Activated CD4-positive, CD25-positive, alpha-beta regulatory T cell treated with anti-CD3 and anti-CD28 coated beads, Interleukin-2, amount 50 U/mL, for 72 hours (primary cell): ENCODE results near the gene AFMID.
"Not testable (repeated sequence)": the region's sequence is repeated elsewhere in the genome, so short reads cannot be mapped to it uniquely, and the experiment has no call there.

Experiments used
- DNase-seq: peaks from one replicate; pipeline ENCODE4 v3.0.0; 2021

Gene AFMID

GRCh38 chr17:78154903-78155811 lies 32.0 kb upstream of the AFMID start:
- DNase-seq: no peak

GRCh38 chr17:78159575-78160158 lies 27.5 kb upstream of the AFMID start:
- DNase-seq: no peak

DNA sequence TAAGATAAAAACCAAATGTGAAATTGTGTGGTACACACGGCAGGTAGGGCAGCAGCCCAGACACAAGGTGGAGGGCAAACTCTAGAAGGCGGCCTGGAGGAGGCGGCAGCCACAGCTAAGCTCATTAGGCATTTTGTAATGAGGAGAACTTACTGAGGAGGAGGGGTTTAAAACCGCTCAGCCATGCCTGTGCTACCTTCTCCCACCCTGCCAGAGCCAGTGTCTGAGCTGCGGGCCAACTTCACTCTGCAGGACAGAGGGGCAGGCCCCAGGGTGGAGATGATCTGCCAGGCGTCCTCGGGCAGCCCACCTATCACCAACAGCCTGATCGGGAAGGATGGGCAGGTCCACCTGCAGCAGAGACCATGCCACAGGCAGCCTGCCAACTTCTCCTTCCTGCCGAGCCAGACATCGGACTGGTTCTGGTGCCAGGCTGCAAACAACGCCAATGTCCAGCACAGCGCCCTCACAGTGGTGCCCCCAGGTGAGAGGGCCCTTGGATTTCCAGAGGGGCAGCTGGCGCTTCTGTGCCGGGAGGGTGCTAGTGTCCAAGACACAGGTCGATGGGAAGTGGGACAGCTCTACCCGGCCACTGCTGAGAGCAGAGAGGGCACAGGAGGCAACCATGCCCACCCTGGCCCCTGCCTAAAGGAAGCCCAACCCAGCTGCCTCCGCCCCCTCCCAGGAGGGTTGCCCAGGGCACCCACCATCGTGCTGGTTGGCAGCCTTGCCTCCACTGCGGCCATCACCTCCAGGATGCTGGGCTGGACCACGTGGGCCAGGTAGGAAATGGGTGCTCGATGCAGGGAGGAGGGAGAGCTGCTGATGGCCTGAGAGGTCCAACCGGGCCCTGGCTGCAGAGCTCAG lies 23.0 kb upstream of the AFMID start:
- no peak for DNase-seq

- no peak for DNase-seq
Measured at GRCh38 chr17:78164748-78165607, 22.2 kb upstream of the AFMID start.

- no peak for DNase-seq
Measured at GRCh38 chr17:78166416-78166815, 20.7 kb upstream of the AFMID start.

DNA sequence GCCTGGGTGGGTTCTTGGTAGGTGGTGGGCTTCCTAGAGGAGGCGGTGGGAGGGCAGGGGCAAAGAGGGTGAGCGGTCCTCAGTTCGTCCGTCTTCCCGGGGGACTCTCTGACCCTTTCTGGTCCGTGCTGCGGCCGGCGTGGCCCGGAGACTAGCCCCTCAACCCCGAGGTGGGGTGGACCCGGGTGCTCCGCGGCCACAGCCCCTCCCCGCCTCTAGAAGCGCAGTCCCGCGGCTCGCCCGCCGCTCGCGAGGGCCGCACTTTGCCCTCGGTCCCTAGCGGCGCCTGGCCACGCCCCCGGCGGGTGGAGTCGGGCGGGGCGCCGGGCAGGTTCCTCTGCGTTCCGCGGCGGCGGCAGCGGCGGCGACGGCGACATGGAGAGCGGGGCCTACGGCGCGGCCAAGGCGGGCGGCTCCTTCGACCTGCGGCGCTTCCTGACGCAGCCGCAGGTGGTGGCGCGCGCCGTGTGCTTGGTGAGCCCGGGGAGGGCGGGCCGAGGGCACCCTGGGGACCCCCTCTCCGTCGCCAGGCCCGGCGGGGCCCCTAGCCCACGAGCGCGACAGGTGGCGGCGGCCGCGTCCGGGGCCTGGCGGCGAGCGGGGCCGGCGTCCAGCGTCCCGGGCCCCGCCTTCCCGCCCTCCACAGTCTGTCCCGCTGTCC lies 18.8 kb upstream of the AFMID start, which contains the start of gene SYNGR2:
SYNGR2 (plus strand) TSS at position 340 of the 661 bp plus-strand sequence; CDS start at position 376, 36 bp downstream.
- peak; percentile 91 for DNase-seq

DNA sequence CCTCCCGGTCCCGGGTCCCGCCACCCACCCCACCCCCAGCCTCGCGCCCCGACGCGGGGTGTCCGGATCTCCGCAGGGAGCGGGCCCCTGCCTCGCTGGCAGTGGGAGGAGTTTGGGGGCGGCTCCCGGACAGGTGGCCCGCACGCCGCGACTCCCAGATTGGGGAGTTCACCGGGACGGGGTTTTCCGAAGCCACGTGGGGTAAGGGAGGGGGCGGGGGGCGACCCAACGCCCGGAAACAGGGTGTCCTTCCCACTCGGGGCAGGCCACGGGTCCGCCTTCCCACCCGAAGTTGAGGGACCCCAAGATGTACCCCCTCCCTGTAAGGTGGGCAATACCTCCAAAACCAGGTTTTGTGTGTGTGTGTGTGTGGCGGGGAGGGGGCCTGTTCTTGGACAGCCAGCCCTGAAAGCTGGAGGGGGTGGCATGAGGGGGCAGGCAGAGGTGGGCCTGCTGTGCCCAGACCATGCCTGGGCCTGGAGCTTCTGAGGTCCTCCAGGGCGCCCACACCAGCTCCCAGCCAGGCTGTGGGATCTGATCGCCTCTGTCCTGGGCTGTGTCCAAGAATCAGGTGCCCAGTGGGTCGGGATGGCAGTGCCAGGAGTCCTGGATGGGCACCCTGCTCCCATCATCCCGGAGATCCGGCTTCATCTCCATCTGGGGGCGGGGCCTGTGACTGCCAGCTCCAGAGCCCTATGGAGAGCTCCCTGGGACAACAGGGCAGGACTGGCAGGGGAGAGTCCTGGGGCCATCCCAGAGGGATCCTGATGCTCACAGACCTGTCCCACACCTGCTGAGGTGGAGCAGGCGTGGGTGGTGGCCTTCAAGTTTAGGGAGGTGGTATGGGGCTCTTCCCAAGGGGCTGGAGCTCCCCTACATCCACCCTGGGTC lies 18.0 kb upstream of the AFMID start:
- DNase-seq: peak; percentile 55

DNA sequence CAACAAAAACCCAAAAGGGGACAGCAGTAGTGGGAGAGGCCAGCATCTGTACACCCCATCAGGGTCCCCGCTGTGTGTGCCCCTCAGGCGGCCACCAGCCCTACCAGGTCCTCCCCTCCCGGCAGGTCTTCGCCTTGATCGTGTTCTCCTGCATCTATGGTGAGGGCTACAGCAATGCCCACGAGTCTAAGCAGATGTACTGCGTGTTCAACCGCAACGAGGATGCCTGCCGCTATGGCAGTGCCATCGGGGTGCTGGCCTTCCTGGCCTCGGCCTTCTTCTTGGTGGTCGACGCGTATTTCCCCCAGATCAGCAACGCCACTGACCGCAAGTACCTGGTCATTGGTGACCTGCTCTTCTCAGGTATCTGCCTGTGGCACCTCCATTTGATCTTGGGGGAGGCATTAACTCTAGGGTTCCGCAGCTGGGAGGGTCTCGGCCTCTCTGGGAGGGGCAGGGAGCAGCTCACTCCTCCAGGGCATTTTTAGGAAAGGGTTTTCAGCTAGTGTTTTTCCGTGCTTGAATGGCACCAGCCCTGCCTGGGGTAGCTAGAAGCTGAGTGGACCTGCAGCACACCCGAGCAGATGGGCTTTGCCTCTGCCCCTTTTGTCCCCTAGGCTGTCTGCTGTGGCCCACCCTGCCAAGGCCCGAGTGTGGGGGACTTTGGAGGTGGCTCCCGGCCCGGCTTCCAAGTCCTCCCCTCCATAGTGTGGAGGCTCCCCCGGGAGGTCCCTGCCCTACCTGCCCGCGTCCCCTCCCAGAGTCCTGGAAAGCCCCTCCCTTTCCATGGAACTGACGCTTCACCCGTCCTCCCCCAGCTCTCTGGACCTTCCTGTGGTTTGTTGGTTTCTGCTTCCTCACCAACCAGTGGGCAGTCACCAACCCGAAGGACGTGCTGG lies 16.2 kb upstream of the AFMID start:
- DNase-seq: no peak

GRCh38 chr17:78171591-78172248 lies 15.4 kb upstream of the AFMID start:
- not testable (repeated sequence) for DNase-seq

- DNase-seq: no peak
Measured at GRCh38 chr17:78172249-78173051, 14.7 kb upstream of the AFMID start.

DNA sequence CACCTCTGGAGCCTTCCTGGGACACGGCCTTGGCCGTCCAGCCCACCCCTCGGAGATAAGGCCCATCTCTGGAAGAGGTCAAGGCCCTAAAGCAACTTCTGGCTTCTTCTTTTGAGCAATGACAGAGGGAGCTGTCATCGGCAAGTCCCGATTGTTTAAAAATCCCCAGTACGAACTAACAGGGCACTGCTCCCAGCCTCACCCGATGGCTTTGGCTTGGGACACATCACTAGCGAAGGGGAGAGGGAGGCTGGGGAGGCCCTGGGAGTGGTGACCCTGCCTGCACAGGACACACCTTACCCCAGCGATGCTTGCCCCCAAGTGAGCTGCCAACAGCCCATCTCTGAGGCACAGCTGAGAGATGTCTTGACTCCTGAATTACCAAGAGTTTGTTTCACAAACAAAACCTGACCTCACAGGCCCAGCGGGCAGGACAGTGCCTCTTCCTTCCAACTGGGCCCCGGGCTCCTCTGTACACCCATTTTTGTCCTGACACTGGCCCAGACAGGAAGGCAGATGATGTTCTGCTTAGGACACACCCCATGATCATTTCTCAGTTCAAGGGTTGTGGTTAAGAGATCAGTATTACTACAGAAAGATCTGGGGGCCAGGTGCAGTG lies 14.0 kb upstream of the AFMID start:
- DNase-seq: no peak

DNA sequence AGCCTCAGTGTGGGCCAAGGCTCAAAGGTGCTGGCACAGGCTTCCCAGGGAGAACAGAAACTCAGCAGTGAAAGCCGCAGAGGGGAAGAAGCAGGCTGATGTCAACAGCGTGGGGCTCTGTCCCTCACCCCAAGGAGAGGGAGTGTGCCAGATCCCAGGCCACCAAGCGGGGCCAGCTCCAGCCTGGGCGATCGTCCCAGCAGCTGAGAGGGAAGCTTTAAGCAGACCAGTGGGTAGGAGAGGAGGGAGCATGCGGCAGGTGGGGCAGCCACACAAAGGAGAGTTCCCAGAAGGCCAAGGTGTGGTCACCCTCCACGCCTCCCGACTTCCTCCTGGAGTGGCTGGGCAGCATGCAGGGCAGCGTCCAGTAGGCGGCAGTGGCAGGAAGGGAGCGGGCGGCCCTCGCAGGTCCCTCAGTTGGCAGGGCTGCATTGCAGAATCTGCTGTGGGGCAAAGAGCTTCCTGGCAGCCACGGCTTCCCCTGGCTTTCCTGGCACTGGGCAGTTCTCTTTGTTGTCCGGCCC lies 12.8 kb upstream of the AFMID start:
- DNase-seq: no peak

GRCh38 chr17:78174870-78175642 lies 12.1 kb upstream of the AFMID start:
- DNase-seq: no peak

GRCh38 chr17:78175643-78175981 lies 11.6 kb upstream of the AFMID start:
- no peak for DNase-seq

DNA sequence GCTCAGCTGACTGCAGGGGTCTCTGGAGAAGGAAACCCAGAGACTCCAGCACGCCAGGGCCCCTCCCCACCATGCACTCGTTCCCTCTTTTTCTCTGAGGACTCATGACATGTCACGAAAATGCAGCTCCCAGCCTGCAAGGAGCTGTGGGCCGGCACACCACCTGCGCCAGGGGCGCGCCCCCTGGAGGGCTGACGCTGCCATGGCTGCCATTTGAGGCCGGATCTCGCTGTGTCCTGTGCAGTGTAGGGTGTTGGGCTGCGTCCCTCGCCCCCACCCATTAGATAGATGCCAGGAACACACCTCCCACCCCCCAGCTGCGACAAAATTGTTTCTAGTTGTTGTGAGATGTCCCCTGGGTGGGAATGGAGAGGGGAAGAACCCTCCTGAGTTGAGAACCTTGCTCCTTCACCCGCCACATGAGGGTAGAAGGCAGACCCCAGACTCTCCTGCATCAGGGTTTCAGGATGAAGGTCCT lies 10.6 kb upstream of the AFMID start:
- peak; percentile 82 for DNase-seq

DNA sequence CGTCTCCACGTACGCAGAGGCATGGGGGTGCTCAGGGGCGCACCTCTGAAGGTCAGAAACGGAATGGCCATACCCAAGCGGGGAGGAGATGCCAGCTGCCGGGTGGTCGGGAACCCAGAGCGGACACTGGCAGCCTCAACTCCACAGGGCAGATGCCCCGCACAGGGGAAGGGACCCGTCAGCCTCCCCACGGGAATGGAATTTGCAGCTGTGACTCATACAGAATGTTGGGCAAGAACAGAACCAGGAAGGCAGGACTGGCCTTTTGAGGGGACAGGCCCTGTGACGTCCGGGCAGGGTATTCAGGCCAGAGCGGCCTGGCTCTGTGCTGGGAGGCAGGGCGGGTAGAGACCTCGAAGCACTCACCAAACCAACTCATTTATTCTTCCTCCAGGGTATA lies 7.8 kb upstream of the AFMID start:
- no peak for DNase-seq

DNA sequence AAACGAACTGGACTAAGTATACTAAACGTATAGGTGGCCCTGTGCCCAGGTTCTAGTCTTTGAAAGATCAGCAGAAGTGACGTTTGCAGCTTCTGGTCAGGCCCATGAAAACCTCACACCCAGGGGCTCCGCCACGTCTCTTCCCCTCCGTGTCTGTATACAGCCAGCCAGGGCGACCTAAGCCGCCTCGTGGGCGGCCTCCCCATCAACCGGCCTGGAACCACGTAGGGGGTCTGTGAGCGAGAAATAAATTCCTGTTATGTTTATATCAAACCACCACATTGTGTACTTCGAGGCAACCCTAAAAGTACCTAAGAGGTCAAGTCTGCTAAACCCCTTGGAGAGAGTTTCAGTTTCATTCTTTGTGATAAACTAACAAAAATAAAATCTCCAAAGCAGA lies 7.1 kb upstream of the AFMID start:
- DNase-seq: no peak
